ENCODE data around the gene ANKRD33B. TPM values are rescaled to one million over a fixed set of nuclear protein-coding genes. Genes with fewer than 3 reads are reported as not detected.

The ANKRD33B gene
- total RNA-seq, 4 donors from 2014 or later, result 4.4 to 17.2 (median 5.9) TPM

GRCh38 chr5:10540036-10540544 is 23.8 kb upstream of the ANKRD33B start:
- no peak overlapping the region for H3K27ac ChIP-seq

DNA sequence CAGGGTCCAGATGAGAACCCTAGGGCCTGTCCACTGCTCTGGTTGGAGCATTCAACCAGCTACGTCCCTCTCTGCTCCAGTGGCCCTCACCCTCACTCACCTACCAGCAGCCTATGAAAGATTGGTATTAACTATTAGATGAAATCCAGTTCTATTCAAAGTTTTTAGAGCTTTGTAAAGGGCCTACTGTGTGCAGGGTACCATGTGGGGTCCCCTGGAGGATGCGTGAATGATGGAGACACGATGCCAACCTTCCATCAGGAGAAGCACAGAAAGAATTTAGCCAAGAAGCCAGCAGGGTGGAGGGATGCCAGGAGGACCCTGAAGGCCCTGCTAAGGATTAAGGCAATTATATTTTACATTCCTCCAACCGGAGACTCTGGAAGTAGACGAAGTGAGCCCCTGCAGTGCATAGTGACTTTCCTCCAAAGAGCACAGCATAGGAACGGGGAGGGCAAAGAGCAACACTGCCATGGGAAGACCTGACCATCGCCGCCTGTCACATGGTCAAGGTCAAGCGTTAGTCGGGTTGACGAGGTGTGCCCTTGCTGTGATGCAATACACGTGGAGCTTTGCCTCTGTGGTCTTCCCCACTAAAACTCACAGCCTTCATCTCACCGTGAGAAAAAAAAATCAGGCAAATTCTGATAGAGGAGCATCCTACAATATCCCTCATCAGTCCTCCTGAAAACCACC is 22.8 kb upstream of the ANKRD33B start:
- ATAC-seq, result no peak
- Histone ChIP-seq H3K27me3 (peaks cover 64% of the 10 kb centered on the region), H3K4me1 (peaks cover 0 to 14% (median 5%) of the 10 kb centered on the region in 3 donors), H3K4me3 (no peak overlapping the region), H3K36me3 (no peaks in the 10 kb centered on the region), H3K27ac (no peak overlapping the region), H3K9me3 (no peaks in the 10 kb centered on the region)
- WGBS, 2 donors (ENCODE audit: low coverage in 1 of 2), result 77 to 95% methylated on average over 4 to 6 of the region's 13 CpGs
- TF ChIP-seq, protein P1, sequence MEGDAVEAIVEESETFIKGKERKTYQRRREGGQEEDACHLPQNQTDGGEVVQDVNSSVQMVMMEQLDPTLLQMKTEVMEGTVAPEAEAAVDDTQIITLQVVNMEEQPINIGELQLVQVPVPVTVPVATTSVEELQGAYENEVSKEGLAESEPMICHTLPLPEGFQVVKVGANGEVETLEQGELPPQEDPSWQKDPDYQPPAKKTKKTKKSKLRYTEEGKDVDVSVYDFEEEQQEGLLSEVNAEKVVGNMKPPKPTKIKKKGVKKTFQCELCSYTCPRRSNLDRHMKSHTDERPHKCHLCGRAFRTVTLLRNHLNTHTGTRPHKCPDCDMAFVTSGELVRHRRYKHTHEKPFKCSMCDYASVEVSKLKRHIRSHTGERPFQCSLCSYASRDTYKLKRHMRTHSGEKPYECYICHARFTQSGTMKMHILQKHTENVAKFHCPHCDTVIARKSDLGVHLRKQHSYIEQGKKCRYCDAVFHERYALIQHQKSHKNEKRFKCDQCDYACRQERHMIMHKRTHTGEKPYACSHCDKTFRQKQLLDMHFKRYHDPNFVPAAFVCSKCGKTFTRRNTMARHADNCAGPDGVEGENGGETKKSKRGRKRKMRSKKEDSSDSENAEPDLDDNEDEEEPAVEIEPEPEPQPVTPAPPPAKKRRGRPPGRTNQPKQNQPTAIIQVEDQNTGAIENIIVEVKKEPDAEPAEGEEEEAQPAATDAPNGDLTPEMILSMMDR (IDR thresholded peaks at IDR 0.05), result no peak
- no peak for TF ChIP-seq EP300 (IDR thresholded peaks at IDR 0.05)
- no peak for TF ChIP-seq POLR2A (IDR thresholded peaks at IDR 0.05)
- no peak for TF ChIP-seq POLR2AphosphoS5 (IDR thresholded peaks at IDR 0.05)

More at GRCh38 chr5:10540036-10540544, 23.8 kb upstream of the ANKRD33B start:
- no peaks in the 10 kb centered on the region for H3K36me3 ChIP-seq
- TF ChIP-seq EP300 (IDR thresholded peaks at IDR 0.05), result no peak
- no peak for TF ChIP-seq POLR2AphosphoS5 (IDR thresholded peaks at IDR 0.05)
- TF ChIP-seq POLR2A (IDR thresholded peaks at IDR 0.05), result no peak
- TF ChIP-seq, protein P1 (IDR thresholded peaks at IDR 0.05), result no peak
- H3K9me3 ChIP-seq, result no peaks in the 10 kb centered on the region
- ATAC-seq, result no peak
- WGBS, 2 donors (ENCODE audit: low coverage in 1 of 2), result 77% methylated on average over 9 of the region's 11 CpGs; no CpG with 5 or more reads in 1 of the 2 donors
- peaks cover 0 to 14% (median 5%) of the 10 kb centered on the region in 3 donors for H3K4me1 ChIP-seq
- peaks cover 67% of the 10 kb centered on the region for H3K27me3 ChIP-seq
- no peak overlapping the region for H3K4me3 ChIP-seq

DNA sequence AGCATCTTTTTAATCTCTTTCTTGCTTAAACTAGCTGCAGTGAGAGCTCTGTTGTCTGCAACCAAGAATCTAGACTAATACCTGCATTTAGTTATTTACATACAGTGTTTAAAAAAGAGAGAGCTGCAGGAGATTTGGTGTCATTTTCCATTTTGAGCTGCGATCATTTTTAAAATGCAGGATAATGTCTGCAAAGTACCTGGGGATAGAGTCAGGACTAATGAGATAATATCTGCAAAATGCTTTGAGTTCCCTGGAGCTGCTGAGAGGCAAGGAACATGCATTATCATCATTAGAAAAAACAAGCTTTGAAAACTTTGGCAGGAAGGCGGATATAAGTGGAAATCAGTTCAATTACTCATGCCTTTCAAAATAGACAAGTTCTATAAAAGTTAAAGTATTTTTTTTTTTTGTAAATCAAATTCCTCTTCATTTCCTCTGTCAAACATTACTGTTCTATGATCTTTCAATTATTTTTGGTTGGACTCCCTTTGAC is 21.8 kb upstream of the ANKRD33B start:
- peaks cover 0 to 6% (median 2%) of the 10 kb centered on the region in 3 donors for H3K4me1 ChIP-seq
- H3K36me3 ChIP-seq, result no peaks in the 10 kb centered on the region
- 74 to 75% methylated on average over 1 to 2 of the region's 2 CpGs for WGBS, 2 donors (ENCODE audit: low coverage in 1 of 2)
- peaks cover 69% of the 10 kb centered on the region for H3K27me3 ChIP-seq
- no peak overlapping the region for H3K4me3 ChIP-seq
- ATAC-seq, result no peak
- H3K27ac ChIP-seq, result no peak overlapping the region
- TF ChIP-seq EP300 (IDR thresholded peaks at IDR 0.05), result no peak
- no peak for TF ChIP-seq POLR2A (IDR thresholded peaks at IDR 0.05)
- TF ChIP-seq, protein P1 (IDR thresholded peaks at IDR 0.05), result no peak
- TF ChIP-seq POLR2AphosphoS5 (IDR thresholded peaks at IDR 0.05), result no peak
- H3K9me3 ChIP-seq, result no peaks in the 10 kb centered on the region

- Histone ChIP-seq H3K27me3 (peaks cover 54% of the 10 kb centered on the region), H3K4me1 (no peaks in the 10 kb centered on the region), H3K27ac (no peak overlapping the region), H3K9me3 (no peaks in the 10 kb centered on the region), H3K36me3 (no peaks in the 10 kb centered on the region), H3K4me3 (no peak overlapping the region)
- 48 to 68% methylated on average over 2 to 6 of the region's 7 CpGs for WGBS, 2 donors (ENCODE audit: low coverage in 1 of 2)
- TF ChIP-seq EP300 (IDR thresholded peaks at IDR 0.05) (no peak), POLR2A (IDR thresholded peaks at IDR 0.05) (no peak), POLR2AphosphoS5 (IDR thresholded peaks at IDR 0.05) (no peak)
- TF ChIP-seq, protein P1 (IDR thresholded peaks at IDR 0.05), result no peak
- no peak for ATAC-seq
Observed at GRCh38 chr5:10543585-10544040, 20.3 kb upstream of the ANKRD33B start.
